Sigmoid colon (tissue), 7 donors: ENCODE data around the gene MKRN1. TPM values are rescaled to one million over a fixed set of nuclear protein-coding genes. Genes with fewer than 3 reads are reported as not detected.

Source experiments
- DNase-seq: peaks from one replicate; pipeline ENCODE4 v3.0.0-alpha.2; 2019
- H3K27ac ChIP-seq, 4 donors: fragments of 200-600 bp; sonication (generic); one replicate each; pipeline ENCODE4 v1.5.1; 2016 to 2019; ENCODE audit warnings: mild to moderate bottlenecking in 1 of 4
- H3K27me3 ChIP-seq, 3 donors: fragments of 200-600 bp; sonication (generic); one replicate each; pipeline ENCODE4 v1.5.1; 2019; ENCODE audit warnings: mild to moderate bottlenecking in 1 of 3
- H3K36me3 ChIP-seq, 4 donors: fragments of 200-600 bp; sonication (generic); one replicate each; pipeline ENCODE4 v1.5.1; 2016 to 2019
- H3K4me1 ChIP-seq, 4 donors: fragments of 200-600 bp; sonication (generic); one replicate each; pipeline ENCODE4 v1.5.1; 2017 to 2019
- H3K4me3 ChIP-seq, 4 donors: fragments of 200-600 bp; sonication (generic); one replicate each; pipeline ENCODE4 v1.5.1; 2017 to 2019; ENCODE audit warnings: mild to moderate bottlenecking in 2 of 4, moderate library complexity in 1 of 4
- H3K9me3 ChIP-seq, 4 donors: fragments of 200-600 bp in 3 of 4; sonication (generic) in 3 of 4; one replicate each; pipeline versions ENCODE4 v1.5.1 to v1.6.1; 2013 to 2019
- CTCF ChIP-seq, 4 experiments: fragments of 450-650 bp in 3 of 4; fragments of 200-600 bp in 1 of 4; IDR thresholded peaks; one replicate each; pipeline ENCODE4 v1.5.1; 2016 to 2019; ENCODE audit warnings: antibody characterized with exemption in 4 of 4, mild to moderate bottlenecking in 3 of 4, moderate library complexity in 2 of 4
- EP300 ChIP-seq, 4 donors: sonication (generic); formaldehyde crosslinking; IDR thresholded peaks; one replicate each; pipeline ENCODE4 v1.6.1; 2017; ENCODE audit warnings: antibody characterized with exemption in 4 of 4
- POLR2A ChIP-seq, 2 donors: fragments of 450-650 bp; IDR thresholded peaks; one replicate each; pipeline ENCODE4 v1.6.1; 2016; ENCODE audit warnings: antibody characterized with exemption in 2 of 2, mild to moderate bottlenecking in 2 of 2, moderate library complexity in 2 of 2
- POLR2AphosphoS5 ChIP-seq, 4 donors: sonication (generic); formaldehyde crosslinking; IDR thresholded peaks; one replicate each; pipeline ENCODE4 v1.6.1; 2017; ENCODE audit warnings: antibody characterized with exemption in 4 of 4
- WGBS, 2 donors: extraction: QIAGEN DNeasy Blood & Tissue Kit; methylation state at CpG; one replicate each; pipeline ENCODE4 v1.1.7; 2013; 5-methylcytosine and 5-hydroxymethylcytosine counted together
- intact Hi-C: fragments of 100-400 bp; cut with DNase I; formaldehyde crosslinking; loops from one replicate; pipeline ENCODE4 v1.15.1; 2023
- polyA plus RNA-seq, 3 donors: library from polyadenylated mRNA; stranded (reverse); fragments of 200-250 nt; gene quantifications; one replicate each; pipeline ENCODE4 v1.2.3, GENCODE V29; 2013
- total RNA-seq, 4 donors: library from RNA; depleted of rRNA; stranded (reverse); fragments of >200 nt; gene quantifications; one replicate each; pipeline ENCODE4 v1.1.0, GENCODE V29; 2016
- donor health status: healthy with polysubstance abuse.
- donor health status: Bipolar disorder and iron deficiency.
- donor health status: healthy.

The MKRN1 gene
- total and polyA plus RNA-seq, 7 donors: 63.5 to 118 (median 73.7) TPM

GRCh38 chr7:140497241-140497769 is 18.0 kb upstream of the MKRN1 start:
- no peaks in the 10 kb centered on the region for H3K27me3 ChIP-seq
- no peak for DNase-seq
- intact Hi-C loops: no loop called here
- no peaks in the 10 kb centered on the region for H3K9me3 ChIP-seq
- no peak overlapping the region for H3K27ac ChIP-seq
- 63 to 74% methylated on average over 5 of the region's 5 CpGs for WGBS, 2 donors
- TF ChIP-seq CTCF (IDR thresholded peaks at IDR 0.05): no peak
- TF ChIP-seq EP300 (IDR thresholded peaks at IDR 0.05): no peak
- no peak for TF ChIP-seq POLR2A (IDR thresholded peaks at IDR 0.05)
- no peak for TF ChIP-seq POLR2AphosphoS5 (IDR thresholded peaks at IDR 0.05)
- H3K36me3 ChIP-seq: no peaks in the 10 kb centered on the region
- no peaks in the 10 kb centered on the region for H3K4me1 ChIP-seq
- no peak overlapping the region for H3K4me3 ChIP-seq

- no peaks in the 10 kb centered on the region for H3K4me1 ChIP-seq
- no peak overlapping the region for H3K27ac ChIP-seq
- H3K4me3 ChIP-seq: no peak overlapping the region
- 94 to 95% methylated on average over 9 of the region's 9 CpGs for WGBS, 2 donors
- H3K36me3 ChIP-seq: no peaks in the 10 kb centered on the region
- no peak for DNase-seq
- intact Hi-C loops: no loop called here
- no peaks in the 10 kb centered on the region for H3K27me3 ChIP-seq
- TF ChIP-seq POLR2A (IDR thresholded peaks at IDR 0.05) (no peak), POLR2AphosphoS5 (IDR thresholded peaks at IDR 0.05) (no peak), EP300 (IDR thresholded peaks at IDR 0.05) (no peak), CTCF (IDR thresholded peaks at IDR 0.05) (no peak)
- H3K9me3 ChIP-seq: no peaks in the 10 kb centered on the region
These were observed 16.3 kb upstream of the MKRN1 start for GRCh38 chr7:140495514-140496097.

- no peaks in the 10 kb centered on the region for H3K4me1 ChIP-seq
- WGBS, 2 donors: 89 to 92% methylated on average over 9 of the region's 9 CpGs
- no peak for DNase-seq
- H3K4me3 ChIP-seq: no peak overlapping the region
- no peaks in the 10 kb centered on the region for H3K9me3 ChIP-seq
- H3K36me3 ChIP-seq: no peaks in the 10 kb centered on the region
- intact Hi-C loops: no loop called here
- no peak for TF ChIP-seq CTCF (IDR thresholded peaks at IDR 0.05)
- no peak for TF ChIP-seq POLR2AphosphoS5 (IDR thresholded peaks at IDR 0.05)
- TF ChIP-seq POLR2A (IDR thresholded peaks at IDR 0.05): no peak
- TF ChIP-seq EP300 (IDR thresholded peaks at IDR 0.05): no peak
- H3K27ac ChIP-seq: no peak overlapping the region
- H3K27me3 ChIP-seq: no peaks in the 10 kb centered on the region
These were observed 15.6 kb upstream of the MKRN1 start for GRCh38 chr7:140494867-140495266.

GRCh38 chr7:140489026-140489359 is 9.7 kb upstream of the MKRN1 start:
- Histone ChIP-seq H3K4me3 (no peak overlapping the region), H3K9me3 (no peaks in the 10 kb centered on the region), H3K27me3 (no peaks in the 10 kb centered on the region), H3K4me1 (no peaks in the 10 kb centered on the region), H3K27ac (no peak overlapping the region), H3K36me3 (no peaks in the 10 kb centered on the region)
- no peak for TF ChIP-seq EP300 (IDR thresholded peaks at IDR 0.05)
- no peak for TF ChIP-seq POLR2AphosphoS5 (IDR thresholded peaks at IDR 0.05)
- TF ChIP-seq POLR2A (IDR thresholded peaks at IDR 0.05): no peak
- TF ChIP-seq CTCF (IDR thresholded peaks at IDR 0.05): no peak
- DNase-seq: no peak
- 27 to 69% methylated on average over 2 of the region's 2 CpGs for WGBS, 2 donors
- intact Hi-C loops: no loop called here
